Spleen (tissue), 7 donors: ENCODE measurements around the gene GPR141.

Experiments used
- POLR2AphosphoS5 ChIP-seq, 3 donors: sonication (generic); formaldehyde crosslinking; IDR thresholded peaks; one replicate each; pipeline ENCODE4 v1.5.1; 2017; ENCODE audit warnings: antibody characterized with exemption in 3 of 3
- TF ChIP-seq, protein P1 (sequence below), 11 experiments: fragments of 200-600 bp in 7 of 11; fragments of 450-650 bp in 4 of 11; sonication (generic) in 4 of 11; IDR thresholded peaks in 8 of 11; conservative IDR thresholded peaks in 3 of 11; 1 replicate in 7 of 11; 2 replicates in 4 of 11; pipeline versions ENCODE4 v1.4.0 to v1.8.0; 2016 to 2021; ENCODE audit warnings: antibody characterized with exemption in 11 of 11, inconsistent platforms in 4 of 11, mild to moderate bottlenecking in 1 of 11
- donor health status: DM: no; HTN: no; CAD: no; lungs with moderate emphysema.
- donor health status: DM: no; HTN: no; CAD: no.
- donor health status: DM: no; HTN: no; CAD: no.

DNA sequence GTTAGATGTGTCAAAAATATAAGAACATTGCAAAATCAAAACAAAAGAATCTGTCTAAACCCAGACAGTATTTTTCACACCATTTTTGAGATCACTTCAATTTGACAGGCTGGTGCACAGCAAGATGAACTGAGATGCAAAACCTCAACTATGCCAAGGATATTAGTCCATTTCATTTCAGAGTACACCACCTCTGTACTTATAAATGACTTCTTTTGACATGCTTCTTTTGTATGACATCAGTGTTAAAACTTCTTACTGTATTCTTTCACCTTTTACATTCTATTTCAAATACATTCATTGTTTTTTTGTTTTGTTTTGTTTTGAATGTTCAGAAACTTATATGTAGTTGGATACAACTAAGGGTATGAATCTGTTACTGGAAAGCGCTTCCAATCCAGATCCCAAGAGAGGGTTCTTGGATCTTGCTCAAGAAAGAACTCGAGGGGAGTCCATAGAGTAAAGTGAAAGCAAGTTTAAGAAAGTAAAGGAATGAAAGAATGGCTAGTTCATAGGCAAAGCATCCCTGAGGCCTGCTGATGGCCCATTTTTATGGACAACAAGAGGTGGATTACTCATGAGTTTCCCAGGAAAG, 23.5 kb upstream of the GPR141 start:
- TF ChIP-seq, protein P1, sequence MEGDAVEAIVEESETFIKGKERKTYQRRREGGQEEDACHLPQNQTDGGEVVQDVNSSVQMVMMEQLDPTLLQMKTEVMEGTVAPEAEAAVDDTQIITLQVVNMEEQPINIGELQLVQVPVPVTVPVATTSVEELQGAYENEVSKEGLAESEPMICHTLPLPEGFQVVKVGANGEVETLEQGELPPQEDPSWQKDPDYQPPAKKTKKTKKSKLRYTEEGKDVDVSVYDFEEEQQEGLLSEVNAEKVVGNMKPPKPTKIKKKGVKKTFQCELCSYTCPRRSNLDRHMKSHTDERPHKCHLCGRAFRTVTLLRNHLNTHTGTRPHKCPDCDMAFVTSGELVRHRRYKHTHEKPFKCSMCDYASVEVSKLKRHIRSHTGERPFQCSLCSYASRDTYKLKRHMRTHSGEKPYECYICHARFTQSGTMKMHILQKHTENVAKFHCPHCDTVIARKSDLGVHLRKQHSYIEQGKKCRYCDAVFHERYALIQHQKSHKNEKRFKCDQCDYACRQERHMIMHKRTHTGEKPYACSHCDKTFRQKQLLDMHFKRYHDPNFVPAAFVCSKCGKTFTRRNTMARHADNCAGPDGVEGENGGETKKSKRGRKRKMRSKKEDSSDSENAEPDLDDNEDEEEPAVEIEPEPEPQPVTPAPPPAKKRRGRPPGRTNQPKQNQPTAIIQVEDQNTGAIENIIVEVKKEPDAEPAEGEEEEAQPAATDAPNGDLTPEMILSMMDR (IDR thresholded peaks at IDR 0.05 in 8 of 11, conservative IDR thresholded peaks at IDR 0.05 in 3 of 11): no peak
- TF ChIP-seq POLR2AphosphoS5 (IDR thresholded peaks at IDR 0.05): no peak
